PC-9 (cell line): ENCODE measurements around the gene PCSK7. TPM values are rescaled to one million over a fixed set of nuclear protein-coding genes. Genes with fewer than 3 reads are reported as not detected.

Experiments
- BruUV-seq: library from RNA; stranded (reverse); fragments of 400-500 nt; replicated peaks from 2 replicates; lab custom pipeline; 2021; lab: Mats Ljungman, UMichigan
- CTCF ChIA-PET: fragments of 300-600 bp; sonication (Branson Sonifier 250); formaldehyde crosslinking; loops from one replicate; lab custom pipeline; 2022; ENCODE audit warnings: antibody characterized with exemption; lab: Charles Lee
- POLR2A ChIA-PET: fragments of 300-600 bp; sonication (Branson Sonifier 250); formaldehyde crosslinking; loops from one replicate; lab custom pipeline; 2022; ENCODE audit warnings: antibody characterized with exemption; ENCODE audit not compliant: unreplicated experiment; lab: Charles Lee
- DNase-seq, 2 experiments: peaks; one replicate each; pipeline versions ENCODE4 v3.0.0 to v3.0.0-alpha.2; 2015 to 2022; ENCODE audit warnings: mixed read lengths in 1 of 2
- H2AFZ ChIP-seq: fragments of 200-600 bp; sonication (generic); 2 replicates; pipeline ENCODE4 v1.8.1; 2017; ENCODE audit warnings: antibody characterized with exemption
- H3F3A ChIP-seq: fragments of 200-600 bp; sonication (generic); 2 replicates; pipeline ENCODE4 v1.8.1; 2017; ENCODE audit warnings: antibody characterized with exemption, mild to moderate bottlenecking, low read depth; ENCODE audit not compliant: insufficient read depth
- H3K27ac ChIP-seq: fragments of 200-600 bp; sonication (generic); 2 replicates; pipeline ENCODE4 v1.6.1; 2016; ENCODE audit warnings: mixed run types
- H3K27me3 ChIP-seq: fragments of 200-600 bp; sonication (generic); 2 replicates; pipeline ENCODE4 v1.6.1; 2016; ENCODE audit warnings: low read depth, mixed run types; ENCODE audit not compliant: insufficient read depth
- H3K36me3 ChIP-seq: fragments of 200-600 bp; sonication (generic); 2 replicates; pipeline ENCODE4 v1.6.1; 2016; ENCODE audit warnings: low read depth, mixed run types
- H3K4me1 ChIP-seq: fragments of 200-600 bp; sonication (generic); replicated peaks from 2 replicates; pipeline ENCODE4 v1.6.1; 2016; ENCODE audit warnings: mixed run types; ENCODE audit not compliant: insufficient read depth
- H3K4me2 ChIP-seq: fragments of 200-600 bp; sonication (generic); 2 replicates; pipeline ENCODE4 v1.6.1; 2017; ENCODE audit warnings: mixed run types
- H3K4me3 ChIP-seq: fragments of 200-600 bp; sonication (generic); 2 replicates; pipeline ENCODE4 v1.6.1; 2016; ENCODE audit warnings: mixed run types
- H3K79me2 ChIP-seq: fragments of 200-600 bp; sonication (generic); 2 replicates; pipeline ENCODE4 v1.6.1; 2017; ENCODE audit warnings: low read depth, mixed run types
- H3K9me2 ChIP-seq: fragments of 200-600 bp; sonication (generic); 2 replicates; pipeline ENCODE4 v1.8.1; 2017; ENCODE audit warnings: mild to moderate bottlenecking; ENCODE audit not compliant: insufficient read depth
- H3K9me3 ChIP-seq: fragments of 200-600 bp; sonication (generic); 2 replicates; pipeline ENCODE4 v1.8.1; 2016; ENCODE audit warnings: low read depth; ENCODE audit not compliant: insufficient read depth
- H4K20me1 ChIP-seq: fragments of 200-600 bp; sonication (generic); 2 replicates; pipeline ENCODE4 v1.8.1; 2017; ENCODE audit not compliant: insufficient read depth
- CTCF ChIP-seq: fragments of 200-600 bp; sonication (generic); conservative IDR thresholded peaks from 2 replicates; pipeline ENCODE4 v1.6.1; 2017; ENCODE audit warnings: mixed run types, antibody characterized with exemption, mild to moderate bottlenecking, moderate library complexity
- EZH2 ChIP-seq: fragments of 200-600 bp; sonication (generic); IDR thresholded peaks from 2 replicates; pipeline ENCODE4 v1.8.0; 2017; ENCODE audit warnings: antibody characterized with exemption, low read depth
- intact Hi-C: fragments of 100-400 bp; cut with micrococcal nuclease; formaldehyde crosslinking; loops from one replicate; pipeline ENCODE4 v1.10.0; 2022; ENCODE audit not compliant: unreplicated experiment
- total RNA-seq: library from RNA; stranded (reverse); gene quantifications from 2 replicates; pipeline ENCODE4 v1.2.3, GENCODE V29; 2021

Gene PCSK7
- total RNA-seq, 1 experiment from 2014 or later = 41.6 TPM

- Histone ChIP-seq H3K36me3 (peaks cover 34% of the 10 kb centered on the region), H3K79me2 (no peaks in the 10 kb centered on the region), H3K9me2 (no peaks in the 10 kb centered on the region), H3K4me2 (no peak overlapping the region), H3K4me1 (no peaks in the 10 kb centered on the region), H2AFZ (no peak overlapping the region), H3K27me3 (no peaks in the 10 kb centered on the region), H3K4me3 (no peak overlapping the region), H3K27ac (no peak overlapping the region), H3K9me3 (no peaks in the 10 kb centered on the region), H3F3A (peaks cover 25% of the 10 kb centered on the region; the same call in 1 of the 2 replicates), H4K20me1 (peaks cover 24% of the 10 kb centered on the region)
- CTCF ChIA-PET = interaction anchor here (0.5 kb wide), 1 partner anchor 128 kb away, joined by 4 read pairs; no protein-coding TSS in a partner anchor
- no TSS peak for BruUV-seq
- POLR2A ChIA-PET = no interaction called here
- TF ChIP-seq EZH2 (no peak), CTCF (no peak)
- DNase-seq = no peak
- intact Hi-C loops = no loop called here
Measured at GRCh38 chr11:117171404-117172061, 60.3 kb downstream of the PCSK7 start.

- H3K9me3 ChIP-seq = no peaks in the 10 kb centered on the region
- peaks cover 39% of the 10 kb centered on the region for H3K36me3 ChIP-seq
- peaks cover 29% of the 10 kb centered on the region for H4K20me1 ChIP-seq
- intact Hi-C loops = no loop called here
- DNase-seq = no peak
- H3F3A ChIP-seq = peaks cover 25% of the 10 kb centered on the region; the same call in 1 of the 2 replicates
- no peaks in the 10 kb centered on the region for H3K9me2 ChIP-seq
- no peak overlapping the region for H2AFZ ChIP-seq
- no peaks in the 10 kb centered on the region for H3K27me3 ChIP-seq
- no peaks in the 10 kb centered on the region for H3K4me1 ChIP-seq
- CTCF ChIA-PET = no interaction called here
- H3K79me2 ChIP-seq = no peaks in the 10 kb centered on the region
- H3K4me2 ChIP-seq = no peak overlapping the region
- POLR2A ChIA-PET = no interaction called here
- TF ChIP-seq CTCF (no peak), EZH2 (no peak)
- H3K4me3 ChIP-seq = no peak overlapping the region
- no TSS peak for BruUV-seq
- no peak overlapping the region for H3K27ac ChIP-seq
Measured at GRCh38 chr11:117171007-117171403, 60.9 kb downstream of the PCSK7 start.

- intact Hi-C loops = no loop called here
- Histone ChIP-seq H3K9me2 (no peaks in the 10 kb centered on the region), H3K27me3 (no peaks in the 10 kb centered on the region), H3K4me3 (no peak overlapping the region), H3K4me2 (no peak overlapping the region), H2AFZ (no peak overlapping the region), H3K27ac (no peak overlapping the region), H3F3A (peaks cover 30% of the 10 kb centered on the region; the same call in 1 of the 2 replicates), H3K36me3 (peaks cover 46% of the 10 kb centered on the region), H3K4me1 (no peaks in the 10 kb centered on the region), H3K79me2 (0 out of 2 replicates have a peak, but pooled peaks cover 4% of the 10 kb centered on the region), H3K9me3 (no peaks in the 10 kb centered on the region), H4K20me1 (peaks cover 36% of the 10 kb centered on the region)
- no TSS peak for BruUV-seq
- no peak for DNase-seq
- ChIA-PET POLR2A (no interaction called here), CTCF (interaction anchor here (0.6 kb wide), 1 partner anchor 21 kb away, joined by 5 read pairs; no protein-coding TSS in a partner anchor)
- TF ChIP-seq EZH2 (no peak), CTCF (no peak)
Measured at GRCh38 chr11:117170210-117170609, 61.7 kb downstream of the PCSK7 start.
